IMR-90 (cell line): ENCODE results near the gene SNAPC2. TPM values are rescaled to one million over a fixed set of nuclear protein-coding genes. Genes with fewer than 3 reads are reported as not detected.

Source experiments
- ATAC-seq: fragments of 200-7000 bp; cut with Tn5 transposase; 2 replicates; pipeline ENCODE4 v1.9.1; 2020; ENCODE audit warnings: low read depth, mild to moderate bottlenecking, moderate library complexity
- BruUV-seq: library from RNA; stranded (reverse); fragments of 400-500 nt; replicated peaks from 2 replicates; lab custom pipeline; 2021; lab: Mats Ljungman, UMichigan
- CTCF ChIA-PET: fragments of 300-600 bp; formaldehyde crosslinking; extraction: SDS; loops from one replicate; lab custom pipeline; 2021; ENCODE audit warnings: antibody characterized with exemption; lab: Yijun Ruan, JAX
- POLR2A ChIA-PET: fragments of 300-600 bp; sonication (Branson Sonifier 250); formaldehyde crosslinking; loops from one replicate; lab custom pipeline; 2022; ENCODE audit warnings: antibody characterized with exemption; ENCODE audit not compliant: unreplicated experiment; lab: Charles Lee
- DNase-seq: peaks from one replicate; pipeline ENCODE4 v3.0.0; 2013
- H2AFZ ChIP-seq: replicated peaks from 2 replicates; pipeline ENCODE3; 2013; ENCODE audit warnings: low read length, mild to moderate bottlenecking; ENCODE audit not compliant: poor library complexity
- H2AK5ac ChIP-seq: 2 replicates; pipeline ENCODE4 v1.6.1; 2013; ENCODE audit warnings: low read depth, low read length, inconsistent platforms
- H2AK9ac ChIP-seq: replicated peaks from 2 replicates; pipeline ENCODE3; 2013; ENCODE audit warnings: mild to moderate bottlenecking, low read depth, low read length, moderate library complexity; ENCODE audit not compliant: poor library complexity
- H2BK120ac ChIP-seq: 2 replicates; pipeline ENCODE4 v1.6.1; 2013; ENCODE audit warnings: low read depth, low read length, inconsistent platforms
- H2BK15ac ChIP-seq: 3 replicates; pipeline ENCODE4 v1.6.1; 2013; ENCODE audit warnings: low read depth, low read length, inconsistent platforms
- H2BK20ac ChIP-seq: 2 replicates; pipeline ENCODE4 v1.6.1; 2013; ENCODE audit warnings: low read depth, mild to moderate bottlenecking, inconsistent platforms, low read length, moderate library complexity
- H2BK5ac ChIP-seq: 2 replicates; pipeline ENCODE4 v1.6.1; 2013; ENCODE audit warnings: mild to moderate bottlenecking, low read depth, low read length, inconsistent platforms; ENCODE audit not compliant: poor library complexity, severe bottlenecking
- H3K14ac ChIP-seq: replicated peaks from 2 replicates; pipeline ENCODE4 v1.6.1; 2013; ENCODE audit warnings: low read depth, low read length, inconsistent platforms
- H3K18ac ChIP-seq: 2 replicates; pipeline ENCODE4 v1.6.1; 2013; ENCODE audit warnings: low read depth, low read length, control low read depth
- H3K23ac ChIP-seq: 2 replicates; pipeline ENCODE4 v1.6.1; 2013; ENCODE audit warnings: low read depth, low read length, inconsistent platforms
- H3K27ac ChIP-seq: 2 replicates; pipeline ENCODE4 v1.5.1; 2013; ENCODE audit warnings: mild to moderate bottlenecking, control low read depth, low read length; ENCODE audit not compliant: insufficient read depth
- H3K27me3 ChIP-seq: 2 replicates; pipeline ENCODE4 v1.6.1; 2013; ENCODE audit warnings: low read length; ENCODE audit not compliant: control insufficient read depth, insufficient read depth
- H3K36me3 ChIP-seq: 2 replicates; pipeline ENCODE4 v1.6.1; 2013; ENCODE audit warnings: low read length, mixed read lengths; ENCODE audit not compliant: control insufficient read depth, insufficient read depth
- H3K4ac ChIP-seq: 2 replicates; pipeline ENCODE4 v1.6.1; 2013; ENCODE audit warnings: low read depth, low read length, inconsistent platforms
- H3K4me1 ChIP-seq: 2 replicates; pipeline ENCODE4 v1.6.1; 2013; ENCODE audit warnings: low read length, mixed read lengths; ENCODE audit not compliant: control insufficient read depth, insufficient read depth
- H3K4me2 ChIP-seq: 2 replicates; pipeline ENCODE4 v1.6.1; 2013; ENCODE audit warnings: low read depth, mild to moderate bottlenecking, control low read depth, low read length, moderate library complexity
- H3K4me3 ChIP-seq: 2 replicates; pipeline ENCODE4 v1.5.1; 2013; ENCODE audit warnings: low read depth, mild to moderate bottlenecking, control low read depth, low read length, moderate library complexity; ENCODE audit not compliant: insufficient read depth
- H3K56ac ChIP-seq: 2 replicates; pipeline ENCODE4 v1.6.1; 2013; ENCODE audit warnings: low read length, inconsistent platforms; ENCODE audit not compliant: insufficient read depth; ENCODE audit errors: extremely low read depth
- H3K79me1 ChIP-seq, 2 experiments: 2 replicates each; pipeline ENCODE4 v1.6.1; 2013; ENCODE audit warnings: low read length in 2 of 2, inconsistent platforms in 1 of 2, low read depth in 1 of 2
- H3K9ac ChIP-seq: 2 replicates; pipeline ENCODE4 v1.6.1; 2013; ENCODE audit warnings: low read depth, low read length, control low read depth
- H3K9me1 ChIP-seq: 2 replicates; pipeline ENCODE4 v1.6.1; 2013; ENCODE audit warnings: low read length, inconsistent platforms; ENCODE audit not compliant: insufficient read depth
- H3K9me3 ChIP-seq: 2 replicates; pipeline ENCODE4 v1.6.1; 2013; ENCODE audit warnings: low read length; ENCODE audit not compliant: control insufficient read depth, insufficient read depth
- H4K20me1 ChIP-seq: 2 replicates; pipeline ENCODE4 v1.6.1; 2013; ENCODE audit warnings: low read length, inconsistent platforms; ENCODE audit not compliant: insufficient read depth
- H4K5ac ChIP-seq: 2 replicates; pipeline ENCODE4 v1.6.1; 2013; ENCODE audit warnings: mild to moderate bottlenecking, low read depth, low read length, control low read depth
- H4K8ac ChIP-seq, 2 experiments: 2 replicates each; pipeline ENCODE4 v1.6.1; 2013; ENCODE audit warnings: low read depth in 2 of 2, low read length in 2 of 2, control low read depth in 1 of 2, inconsistent platforms in 1 of 2
- H4K91ac ChIP-seq: 2 replicates; pipeline ENCODE4 v1.6.1; 2013; ENCODE audit warnings: low read depth, low read length, inconsistent platforms; ENCODE audit not compliant: insufficient read depth
- MAZ ChIP-seq: IDR thresholded peaks from 2 replicates; pipeline ENCODE4 v1.6.1; 2012; ENCODE audit warnings: low read depth, mild to moderate bottlenecking, low read length, improper control_type of control experiment, moderate library complexity, borderline replicate concordance
- MXI1 ChIP-seq: IDR thresholded peaks from 2 replicates; pipeline ENCODE4 v1.6.1; 2012; ENCODE audit warnings: low read depth, mild to moderate bottlenecking, low read length, moderate library complexity, borderline replicate concordance
- POLR2A ChIP-seq: IDR thresholded peaks from 2 replicates; pipeline ENCODE4 v1.6.1; 2012; ENCODE audit warnings: mild to moderate bottlenecking, low read depth, low read length
- RCOR1 ChIP-seq: IDR thresholded peaks from 2 replicates; pipeline ENCODE4 v1.6.1; 2012; ENCODE audit warnings: mild to moderate bottlenecking, low read length, improper control_type of control experiment; ENCODE audit not compliant: insufficient replicate concordance
- WGBS, 2 experiments: methylation state at CpG; one replicate each; pipeline versions ENCODE4 v1.1.5 to v1.1.7; 2013; ENCODE audit warnings: missing lambda C conversion rate in 2 of 2; ENCODE audit not compliant: insufficient read length in 1 of 2; ENCODE audit errors: extremely low coverage in 2 of 2; 5-methylcytosine and 5-hydroxymethylcytosine counted together
- dilution Hi-C: fragments of 300-500 bp; cut with HindIII; formaldehyde crosslinking; loops from one replicate; pipeline ENCODE4 v1.14.3; 2018; ENCODE audit warnings: low sequenced_read_pairs; ENCODE audit not compliant: unreplicated experiment
- in situ Hi-C: fragments of 300-500 bp; cut with MboI; formaldehyde crosslinking; loops from 3 replicates; pipeline ENCODE4 v1.14.3; 2019; ENCODE audit warnings: low sequenced_read_pairs, inconsistent platforms, mixed read lengths
- intact Hi-C: fragments of 100-400 bp; cut with micrococcal nuclease; formaldehyde crosslinking; loops from 2 replicates; pipeline ENCODE4 v1.10.0; 2022
- polyA plus RNA-seq, 3 experiments: library from polyadenylated mRNA; depleted of rRNA; stranded (reverse); fragments of >200 nt; gene quantifications; 2 replicates each; pipeline ENCODE4 v1.2.3, GENCODE V29; 2012; ENCODE audit warnings: low replicate concordance in 1 of 3
- total RNA-seq: library from RNA; depleted of rRNA; stranded (reverse); fragments of >200 nt; gene quantifications from 2 replicates; pipeline ENCODE4 v1.2.3, GENCODE V29; 2012

Gene SNAPC2
- total and polyA plus RNA-seq, 2 of the 4 experiments (the other 2 are of a cell fraction) = 12.5 to 29.2 TPM

DNA sequence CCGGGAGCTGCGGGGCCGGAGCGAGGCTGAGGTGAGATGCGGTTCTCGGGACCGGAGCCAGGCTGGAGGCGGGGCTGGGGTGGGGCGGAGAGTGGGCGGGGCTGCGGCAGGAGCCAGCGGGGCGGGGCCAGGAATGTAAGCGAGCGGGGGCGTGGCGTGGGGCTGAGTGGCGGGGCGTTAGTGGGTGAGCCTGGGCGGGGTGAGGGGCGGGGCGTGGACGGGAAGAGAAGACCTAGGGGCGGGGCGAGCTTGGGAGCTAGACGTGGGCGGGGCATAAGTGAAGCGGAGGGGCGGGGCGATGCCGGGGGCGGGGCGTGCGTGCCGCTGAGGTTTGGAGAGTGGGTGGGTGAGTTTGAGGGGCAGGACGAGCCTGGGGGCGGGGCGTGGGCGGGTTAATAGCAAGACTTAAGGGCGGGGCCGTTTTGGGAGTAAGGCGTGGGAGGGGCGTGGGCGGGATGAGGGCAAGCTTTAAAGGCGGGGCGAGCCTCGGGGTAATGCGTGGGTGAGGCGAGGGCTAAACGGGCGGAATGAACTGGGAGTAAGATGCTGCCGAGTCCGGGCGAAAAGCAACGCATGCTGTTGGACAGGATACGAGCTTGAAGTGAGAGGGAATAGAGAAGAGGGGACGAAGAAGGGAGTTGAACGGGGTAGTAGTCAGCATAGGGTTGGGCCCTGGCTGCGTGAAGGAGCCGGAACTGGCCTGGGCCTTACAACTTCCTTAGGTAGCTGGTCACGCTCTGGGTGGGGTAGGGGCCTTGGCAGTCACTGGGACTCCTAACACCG, 572 bp downstream of the SNAPC2 start:
- Histone ChIP-seq H2AFZ (peak overlapping the region; percentile 100), H2BK20ac (no peak overlapping the region), H3K4me1 (peaks cover 20% of the 10 kb centered on the region), H2BK15ac (no peak overlapping the region), H3K4me2 (peak overlapping the region; percentile 93), H3K36me3 (peaks cover 7% of the 10 kb centered on the region; the same call in 1 of the 2 replicates), H3K27ac (peak overlapping the region; percentile 84), H4K8ac (peak overlapping the region; percentile 1 to 94; a peak in 2 of 4 replicates), H2BK120ac (no peak overlapping the region; the same call in 1 of the 2 replicates), H3K56ac (peak overlapping the region; percentile 43; the same call in 1 of the 2 replicates), H2AK9ac (peak overlapping the region; percentile 99), H3K23ac (peak overlapping the region; percentile 98), H3K27me3 (peaks cover 6% of the 10 kb centered on the region), H3K4ac (peak overlapping the region; percentile 97), H3K4me3 (peak overlapping the region; percentile 92), H3K9me1 (peaks cover 9% of the 10 kb centered on the region), H2AK5ac (peak overlapping the region; percentile 95), H2BK5ac (peak overlapping the region; percentile 91), H3K14ac (peak overlapping the region; percentile 99), H3K79me1 (peaks cover 0 to 19% of the 10 kb centered on the region in 2 experiments; a peak in 2 of 4 replicates), H4K20me1 (peaks cover 11% of the 10 kb centered on the region), H4K5ac (peak overlapping the region; percentile 68; the same call in 1 of the 2 replicates), H4K91ac (peak overlapping the region; percentile 82), H3K9me3 (no peaks in the 10 kb centered on the region), H3K9ac (peak overlapping the region; percentile 80), H3K18ac (peak overlapping the region; percentile 29; the same call in 1 of the 2 replicates)
- peak; percentile 51; the same call in 1 of the 2 replicates for TF ChIP-seq POLR2A
- 0 out of 2 replicates have a peak, but pooled peaks have one; percentile 15 for TF ChIP-seq MXI1
- TF ChIP-seq MAZ = peak; percentile 25; the same call in 1 of the 2 replicates
- TF ChIP-seq RCOR1 = no peak
- WGBS, 2 experiments = 1% methylated on average over 22 of the region's 62 CpGs; no CpG with 5 or more reads in 1 of the 2 experiments
- ATAC-seq = peak; percentile 75
- dilution Hi-C loops = no loop called here
- in situ Hi-C loops = no loop called here
- intact Hi-C loops = no loop called here
- ChIA-PET POLR2A (interaction anchor here (0.5 to 1.7 kb wide), 4 partner anchors 12 to 1914 kb away, joined by 3 to 18 read pairs (median 4); partner anchors contain the start of genes MAP2K7 and PIN1), CTCF (interaction anchor here (1.0 to 1.7 kb wide), 4 partner anchors 9 to 26 kb away, joined by 3 to 6 read pairs (median 5); partner anchors contain the start of gene MAP2K7)
- peak; percentile 94 for DNase-seq
- no TSS peak for BruUV-seq
